SH-SY5Y (cell line): ENCODE measurements around the gene BCOR.

Experiments used
- GATA2 ChIP-seq: IDR thresholded peaks from 2 replicates; pipeline ENCODE4 v1.6.1; 2011; ENCODE audit warnings: mild to moderate bottlenecking, low read depth, low read length
- GATA3 ChIP-seq: IDR thresholded peaks from 2 replicates; pipeline ENCODE4 v1.6.1; 2011; ENCODE audit warnings: low read depth, mild to moderate bottlenecking, low read length, moderate library complexity

DNA sequence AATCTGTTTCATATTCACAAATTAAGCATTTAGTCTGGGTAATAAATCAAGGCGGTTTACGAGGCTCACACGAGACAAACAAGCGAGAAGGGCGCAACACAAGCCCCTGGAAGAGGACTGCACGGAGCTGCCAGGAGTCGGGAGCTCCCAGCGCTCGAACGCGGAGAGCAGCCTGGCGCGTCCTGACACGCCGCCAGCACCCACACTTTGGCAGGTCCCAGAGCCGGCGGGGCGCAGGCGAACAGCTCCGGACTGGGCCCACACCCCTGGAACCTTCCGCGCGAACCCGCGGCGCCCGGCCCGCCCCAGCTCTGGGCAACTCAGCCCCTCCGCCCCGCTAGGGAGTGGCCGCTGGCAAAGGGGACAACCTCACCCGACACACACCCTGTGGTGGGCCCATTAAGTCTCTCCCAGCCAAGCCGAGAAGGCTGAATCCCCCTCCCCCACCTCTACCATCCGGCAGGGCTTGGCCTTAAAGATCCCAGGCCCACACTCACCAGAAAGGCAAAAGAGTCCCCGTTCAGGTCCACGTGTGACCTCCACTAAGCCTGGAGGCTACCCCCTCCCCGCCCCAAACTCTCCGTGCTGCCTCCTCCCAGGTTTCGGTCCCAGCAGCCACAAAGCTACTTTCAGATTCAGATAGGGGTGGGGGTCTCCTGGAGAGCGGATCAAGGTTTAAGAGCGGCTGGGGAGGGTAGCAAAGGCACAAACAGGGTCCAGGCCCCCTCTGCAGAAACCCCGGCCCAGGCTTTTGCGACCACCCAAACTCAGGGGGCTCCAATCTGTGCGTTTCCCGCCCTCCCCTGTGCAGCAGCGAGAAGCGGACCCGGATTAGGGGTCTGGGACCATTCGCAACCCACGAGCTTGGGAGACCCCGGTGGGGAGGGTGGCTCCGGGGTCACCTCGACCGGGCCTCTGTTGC is 47.5 kb upstream of the BCOR start:
- TF ChIP-seq GATA3 (no peak), GATA2 (no peak)
